ENCODE data around the gene TOX2. TPM values are rescaled to one million over a fixed set of nuclear protein-coding genes. Genes with fewer than 3 reads are reported as not detected.

TOX2 gene
- total RNA-seq, 6 experiments from 2014 or later: 1.5 to 5.0 (median 2.2) TPM

GRCh38 chr20:43916881-43917371, 2.3 kb downstream of the TOX2 start:
- 50% methylated on average over 9 of the region's 9 CpGs for WGBS (ENCODE audit: insufficient coverage, low coverage, low lambda C conversion rate, missing lambda C conversion rate)
- Histone ChIP-seq H3K9me3 (peaks cover 0 to 3% (median 0%) of the 10 kb centered on the region in 4 donors), H3K36me3 (no peaks in the 10 kb centered on the region), H3K4me3 (no peak overlapping the region), H3K27ac (no peak overlapping the region), H3K4me1 (no peaks in the 10 kb centered on the region), H3K27me3 (peaks cover 0 to 10% of the 10 kb centered on the region in 2 donors)
- intact Hi-C loops (cut with DNase I): no loop called here
- DNase-seq (no peak), ATAC-seq (peak in 2 of 4 donors; percentile 6)
- no peak for TF ChIP-seq POLR2A (IDR thresholded peaks at IDR 0.05)

GRCh38 chr20:43917380-43917779, 2.7 kb downstream of the TOX2 start:
- no peak for TF ChIP-seq CTCF (IDR thresholded peaks at IDR 0.05)
- no peak for TF ChIP-seq POLR2A (IDR thresholded peaks at IDR 0.05)
- Histone ChIP-seq H3K4me1 (no peaks in the 10 kb centered on the region), H3K27ac (no peak overlapping the region), H3K4me3 (no peak overlapping the region), H3K27me3 (peaks cover 0 to 10% of the 10 kb centered on the region in 2 donors), H3K9me3 (no peaks in the 10 kb centered on the region), H3K36me3 (no peaks in the 10 kb centered on the region)
- WGBS (ENCODE audit: insufficient coverage, low coverage, low lambda C conversion rate, missing lambda C conversion rate): 80% methylated on average over 9 of the region's 9 CpGs
- ATAC-seq (no peak), DNase-seq (no peak)
- intact Hi-C loops (cut with DNase I): no loop called here

GRCh38 chr20:43919686-43920403, 5.2 kb downstream of the TOX2 start:
- no peak for TF ChIP-seq POLR2A (IDR thresholded peaks at IDR 0.05)
- no peak for TF ChIP-seq CTCF (IDR thresholded peaks at IDR 0.05)
- Histone ChIP-seq H3K36me3 (no peaks in the 10 kb centered on the region), H3K4me1 (no peaks in the 10 kb centered on the region), H3K27me3 (peaks cover 0 to 10% of the 10 kb centered on the region in 2 donors), H3K27ac (no peak overlapping the region), H3K9me3 (no peaks in the 10 kb centered on the region), H3K4me3 (no peak overlapping the region)
- intact Hi-C loops (cut with DNase I): no loop called here
- DNase-seq (no peak), ATAC-seq (no peak)
- WGBS (ENCODE audit: insufficient coverage, low coverage, low lambda C conversion rate, missing lambda C conversion rate): 92% methylated on average over 6 of the region's 6 CpGs

GRCh38 chr20:43920797-43921196, 6.1 kb downstream of the TOX2 start:
- intact Hi-C loops (cut with DNase I): no loop called here
- DNase-seq (no peak), ATAC-seq (no peak)
- Histone ChIP-seq H3K9me3 (no peaks in the 10 kb centered on the region), H3K4me1 (no peaks in the 10 kb centered on the region), H3K27me3 (peaks cover 0 to 3% of the 10 kb centered on the region in 2 donors), H3K4me3 (no peak overlapping the region), H3K27ac (no peak overlapping the region), H3K36me3 (no peaks in the 10 kb centered on the region)
- WGBS (ENCODE audit: insufficient coverage, low coverage, low lambda C conversion rate, missing lambda C conversion rate): no CpG with 5 or more reads among the region's 4 CpGs
- TF ChIP-seq CTCF (IDR thresholded peaks at IDR 0.05) (no peak), POLR2A (IDR thresholded peaks at IDR 0.05) (no peak)

GRCh38 chr20:43921227-43921780, 6.7 kb downstream of the TOX2 start:
- Histone ChIP-seq H3K36me3 (no peaks in the 10 kb centered on the region), H3K4me1 (no peaks in the 10 kb centered on the region), H3K27ac (no peak overlapping the region), H3K27me3 (no peaks in the 10 kb centered on the region), H3K4me3 (no peak overlapping the region), H3K9me3 (no peaks in the 10 kb centered on the region)
- no peak for ATAC-seq
- DNase-seq: no peak
- intact Hi-C loops (cut with DNase I): no loop called here
- TF ChIP-seq CTCF (IDR thresholded peaks at IDR 0.05): no peak
- TF ChIP-seq POLR2A (IDR thresholded peaks at IDR 0.05): no peak
- WGBS (ENCODE audit: insufficient coverage, low coverage, low lambda C conversion rate, missing lambda C conversion rate): no CpG with 5 or more reads among the region's 2 CpGs
